Measurements from ENCODE around the gene TEX29.
A peak's percentile ranks its signal among the peaks of the same experiment; 100 is the strongest.

TEX29 gene

DNA sequence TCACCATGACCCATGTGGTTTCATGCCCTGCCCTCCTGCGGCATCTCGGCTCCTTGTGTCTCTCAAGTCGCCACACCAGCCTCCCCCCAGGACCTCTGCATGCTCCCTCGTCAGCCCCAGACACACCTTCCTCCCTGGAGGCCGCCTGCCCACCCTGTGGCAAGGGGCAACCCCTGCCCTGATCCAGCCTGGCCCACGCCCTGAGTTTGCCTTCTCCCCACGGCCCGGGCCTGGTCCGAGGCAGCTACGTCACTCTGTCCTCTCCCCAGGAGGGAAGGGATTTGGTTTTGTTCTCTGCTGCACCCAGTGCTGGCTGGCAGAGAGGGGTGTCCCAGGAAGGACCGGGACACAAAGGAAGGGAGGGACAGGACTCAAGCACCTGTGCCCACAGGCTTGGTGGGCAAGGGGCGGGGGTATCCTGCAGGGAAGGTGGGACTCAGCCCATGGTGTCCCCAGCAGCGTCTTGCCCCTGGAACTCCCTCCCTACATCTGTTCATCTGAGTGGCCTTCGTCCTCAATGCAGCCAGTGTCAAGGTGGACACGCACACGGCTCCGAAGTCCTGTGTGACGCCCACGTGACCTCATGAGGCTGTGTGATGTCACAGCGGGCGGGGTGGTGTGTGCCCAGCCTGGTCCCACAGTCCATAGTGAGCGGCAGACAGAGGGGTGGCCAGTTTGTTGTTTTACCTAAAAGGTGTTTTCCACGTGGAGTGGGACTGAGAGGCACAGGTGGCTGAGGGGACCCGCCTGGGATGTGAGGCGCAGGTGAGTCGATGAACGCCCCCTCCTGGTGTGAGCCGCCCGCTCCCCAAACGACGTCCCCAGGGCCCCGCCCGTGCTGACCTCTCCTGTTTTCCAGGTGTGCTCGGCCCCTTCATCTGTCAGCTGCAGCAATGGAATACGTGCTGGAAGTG is at the start of gene TEX29:
TSS of gene TEX29 (plus strand) at position 645 of the 914 bp plus-strand sequence. CDS start at position 894, 249 bp downstream.
- H3K9me3 ChIP-seq (ENCODE audit: control insufficient read depth, low read length): no peaks in the 10 kb centered on the region
- no peak within 1 kb of the TSS for H3K9ac ChIP-seq (ENCODE audit: low read length)
- no peak within 1 kb of the TSS for H3K4me3 ChIP-seq (ENCODE audit: low read length)
- H3K36me3 ChIP-seq (ENCODE audit: control insufficient read depth, insufficient read depth, low read length, severe bottlenecking): peaks cover 12% of the 10 kb centered on the region
- H3K4me1 ChIP-seq (ENCODE audit: control insufficient read depth, insufficient read depth, low read length): no peaks in the 10 kb centered on the region
- H3K27me3 ChIP-seq (replicated peaks; ENCODE audit: control insufficient read depth, insufficient read depth, low read length): peaks cover 16% of the 10 kb centered on the region
- no peak for DNase-seq (ENCODE audit: low read depth)

DNA sequence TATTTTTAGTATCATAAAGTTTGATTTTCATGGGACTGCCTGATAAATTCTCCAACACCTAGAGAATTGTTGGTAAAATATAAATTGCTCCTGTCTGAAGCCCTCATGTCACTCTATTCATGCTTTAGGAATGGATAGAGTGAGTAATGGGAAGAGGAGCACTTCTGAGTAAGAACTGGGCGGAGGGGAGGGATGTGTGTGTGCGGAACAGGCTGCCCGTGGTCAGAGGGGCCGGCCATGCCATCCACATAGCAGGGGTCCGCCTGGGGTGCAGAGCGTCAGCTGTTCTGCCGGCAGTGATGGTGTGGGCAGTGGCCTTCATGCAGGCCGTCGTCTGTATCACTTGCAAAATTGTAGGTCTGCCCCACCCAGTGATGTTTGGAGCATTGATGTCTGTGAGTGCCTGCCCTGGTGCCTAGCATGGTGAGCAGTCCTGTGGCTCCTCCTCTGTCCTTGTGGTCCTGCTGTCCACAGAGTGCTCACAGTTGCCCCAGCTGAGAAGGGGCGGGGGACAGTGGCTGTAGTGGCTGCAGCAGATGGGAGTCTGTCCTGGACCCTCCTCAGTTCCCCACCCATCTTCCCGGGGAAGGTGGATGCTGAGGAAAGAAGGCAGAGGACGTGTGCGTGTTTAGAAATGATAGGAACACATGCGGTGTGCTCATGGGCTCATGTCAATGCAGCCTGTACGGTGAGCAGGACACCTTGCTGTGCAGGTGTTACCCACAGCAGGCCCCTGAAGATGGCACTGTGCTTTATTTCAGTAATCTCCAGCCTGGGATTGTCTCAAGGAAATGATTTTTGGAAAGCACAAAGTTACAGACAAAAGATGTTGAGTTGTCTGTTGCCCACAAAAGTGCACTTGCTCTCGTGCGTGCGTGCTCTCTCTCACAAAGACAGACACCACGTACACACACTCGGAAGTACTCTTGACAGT is 49.4 kb upstream of the TEX29 start:
- Histone ChIP-seq H3K27me3 (replicated peaks; ENCODE audit: control insufficient read depth, insufficient read depth, low read length) (no peaks in the 10 kb centered on the region), H3K9me3 (ENCODE audit: control insufficient read depth, low read length) (no peaks in the 10 kb centered on the region), H3K36me3 (ENCODE audit: control insufficient read depth, insufficient read depth, low read length, severe bottlenecking) (peaks cover 64% of the 10 kb centered on the region), H3K4me3 (ENCODE audit: low read length) (no peak overlapping the region), H3K4me1 (ENCODE audit: control insufficient read depth, insufficient read depth, low read length) (peaks cover 18% of the 10 kb centered on the region), H3K9ac (ENCODE audit: low read length) (peak overlapping the region; percentile 35)
- peak; percentile 35 for DNase-seq (ENCODE audit: low read depth)

DNA sequence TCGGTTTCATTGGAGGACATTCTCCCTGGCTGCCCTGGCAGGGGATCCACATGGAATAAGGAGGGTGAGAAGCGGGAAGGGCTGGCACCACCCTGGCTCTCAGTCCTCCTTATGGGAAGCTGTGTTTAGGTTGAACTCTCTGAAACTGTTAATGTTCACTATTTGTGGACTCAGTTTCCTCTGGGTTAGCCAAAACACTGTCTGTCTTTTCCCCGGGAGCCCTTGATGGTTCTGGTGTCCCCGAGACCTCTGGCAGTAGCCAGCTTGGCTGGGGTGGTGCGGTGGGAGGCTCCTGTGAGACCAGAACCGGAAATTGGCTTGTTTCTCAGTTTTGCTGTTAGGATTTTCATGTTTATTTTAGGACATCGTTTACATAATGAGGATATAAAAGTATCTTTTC is 48.3 kb upstream of the TEX29 start:
- Histone ChIP-seq H3K27me3 (replicated peaks; ENCODE audit: control insufficient read depth, insufficient read depth, low read length) (no peaks in the 10 kb centered on the region), H3K4me1 (ENCODE audit: control insufficient read depth, insufficient read depth, low read length) (peaks cover 18% of the 10 kb centered on the region), H3K36me3 (ENCODE audit: control insufficient read depth, insufficient read depth, low read length, severe bottlenecking) (peaks cover 73% of the 10 kb centered on the region), H3K4me3 (ENCODE audit: low read length) (no peak overlapping the region), H3K9me3 (ENCODE audit: control insufficient read depth, low read length) (no peaks in the 10 kb centered on the region), H3K9ac (ENCODE audit: low read length) (no peak overlapping the region)
- no peak for DNase-seq (ENCODE audit: low read depth)

DNA sequence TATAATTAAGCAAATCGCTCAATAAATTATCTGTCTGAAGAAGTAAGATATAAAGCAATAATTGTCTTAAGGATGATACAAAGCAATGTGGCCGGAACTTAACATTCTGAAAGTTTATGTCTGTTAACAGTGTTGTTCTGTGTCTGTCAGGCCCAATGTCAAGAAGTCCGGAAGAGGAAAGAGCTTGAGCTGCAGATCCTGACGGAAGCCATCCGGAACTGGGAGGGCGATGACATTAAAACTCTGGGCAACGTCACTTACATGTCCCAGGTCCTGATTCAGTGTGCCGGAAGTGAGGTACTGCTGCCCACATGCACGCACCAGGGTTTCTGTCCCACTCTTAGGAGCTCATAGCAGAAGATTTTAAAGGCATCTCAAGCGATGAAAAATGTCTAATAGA is 45.1 kb upstream of the TEX29 start:
- H3K9me3 ChIP-seq (ENCODE audit: control insufficient read depth, low read length): no peaks in the 10 kb centered on the region
- no peak overlapping the region for H3K9ac ChIP-seq (ENCODE audit: low read length)
- H3K36me3 ChIP-seq (ENCODE audit: control insufficient read depth, insufficient read depth, low read length, severe bottlenecking): peaks cover 76% of the 10 kb centered on the region
- no peak for DNase-seq (ENCODE audit: low read depth)
- H3K27me3 ChIP-seq (replicated peaks; ENCODE audit: control insufficient read depth, insufficient read depth, low read length): no peaks in the 10 kb centered on the region
- peaks cover 6% of the 10 kb centered on the region for H3K4me1 ChIP-seq (ENCODE audit: control insufficient read depth, insufficient read depth, low read length)
- H3K4me3 ChIP-seq (ENCODE audit: low read length): no peak overlapping the region

DNA sequence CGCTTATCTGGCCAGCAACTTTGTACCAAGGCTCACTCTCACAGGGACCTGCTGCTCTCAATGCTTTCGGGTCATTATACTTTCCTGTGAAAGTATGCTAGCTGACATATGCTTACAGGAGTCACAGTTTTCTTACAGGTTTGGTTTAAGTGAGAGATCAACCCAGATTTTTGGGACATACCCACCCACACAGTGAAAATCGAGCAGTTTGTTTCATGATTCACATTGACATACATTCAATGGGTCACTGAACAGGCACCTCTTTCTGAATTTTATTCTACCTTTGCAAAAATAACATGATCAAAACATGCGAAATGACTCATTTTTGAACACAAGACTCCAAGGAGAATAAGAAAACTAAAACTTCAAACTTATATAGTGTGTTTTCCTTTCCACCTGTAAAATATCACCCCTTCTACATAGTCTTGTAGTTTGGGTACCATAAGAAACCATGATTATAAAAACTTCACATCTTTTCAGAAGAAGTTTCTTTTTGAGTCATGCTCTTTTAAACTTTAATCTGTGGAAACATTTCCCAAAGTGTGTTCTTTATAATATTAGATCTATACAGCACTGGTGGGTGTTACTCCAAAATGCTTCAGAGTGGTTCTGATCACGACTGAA is 44.3 kb upstream of the TEX29 start:
- H3K4me1 ChIP-seq (ENCODE audit: control insufficient read depth, insufficient read depth, low read length): no peaks in the 10 kb centered on the region
- H3K9ac ChIP-seq (ENCODE audit: low read length): no peak overlapping the region
- no peak for DNase-seq (ENCODE audit: low read depth)
- peaks cover 81% of the 10 kb centered on the region for H3K36me3 ChIP-seq (ENCODE audit: control insufficient read depth, insufficient read depth, low read length, severe bottlenecking)
- H3K27me3 ChIP-seq (replicated peaks; ENCODE audit: control insufficient read depth, insufficient read depth, low read length): no peaks in the 10 kb centered on the region
- no peak overlapping the region for H3K4me3 ChIP-seq (ENCODE audit: low read length)
- H3K9me3 ChIP-seq (ENCODE audit: control insufficient read depth, low read length): no peaks in the 10 kb centered on the region

DNA sequence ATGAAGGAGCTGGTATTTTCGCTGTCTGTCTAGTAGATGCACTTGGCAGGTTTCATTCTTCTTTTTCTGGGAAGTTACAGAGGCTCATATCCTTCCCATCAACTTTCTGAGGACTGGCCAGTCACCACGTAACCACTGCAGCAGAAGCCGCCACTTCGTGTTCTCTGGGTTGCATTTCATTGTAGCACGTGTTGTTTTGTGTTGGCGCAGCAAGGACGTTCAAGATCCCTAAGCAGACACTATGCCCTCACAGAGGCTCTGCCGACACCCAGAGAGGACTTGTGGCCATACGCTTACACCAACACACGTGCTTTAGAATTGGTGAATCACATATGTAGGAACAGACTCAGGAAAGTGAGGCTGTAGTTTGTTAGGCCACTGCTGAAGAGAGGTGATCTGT is 42.2 kb upstream of the TEX29 start:
- Histone ChIP-seq H3K36me3 (ENCODE audit: control insufficient read depth, insufficient read depth, low read length, severe bottlenecking) (peaks cover 92% of the 10 kb centered on the region), H3K27me3 (replicated peaks; ENCODE audit: control insufficient read depth, insufficient read depth, low read length) (no peaks in the 10 kb centered on the region), H3K9ac (ENCODE audit: low read length) (no peak overlapping the region)

DNA sequence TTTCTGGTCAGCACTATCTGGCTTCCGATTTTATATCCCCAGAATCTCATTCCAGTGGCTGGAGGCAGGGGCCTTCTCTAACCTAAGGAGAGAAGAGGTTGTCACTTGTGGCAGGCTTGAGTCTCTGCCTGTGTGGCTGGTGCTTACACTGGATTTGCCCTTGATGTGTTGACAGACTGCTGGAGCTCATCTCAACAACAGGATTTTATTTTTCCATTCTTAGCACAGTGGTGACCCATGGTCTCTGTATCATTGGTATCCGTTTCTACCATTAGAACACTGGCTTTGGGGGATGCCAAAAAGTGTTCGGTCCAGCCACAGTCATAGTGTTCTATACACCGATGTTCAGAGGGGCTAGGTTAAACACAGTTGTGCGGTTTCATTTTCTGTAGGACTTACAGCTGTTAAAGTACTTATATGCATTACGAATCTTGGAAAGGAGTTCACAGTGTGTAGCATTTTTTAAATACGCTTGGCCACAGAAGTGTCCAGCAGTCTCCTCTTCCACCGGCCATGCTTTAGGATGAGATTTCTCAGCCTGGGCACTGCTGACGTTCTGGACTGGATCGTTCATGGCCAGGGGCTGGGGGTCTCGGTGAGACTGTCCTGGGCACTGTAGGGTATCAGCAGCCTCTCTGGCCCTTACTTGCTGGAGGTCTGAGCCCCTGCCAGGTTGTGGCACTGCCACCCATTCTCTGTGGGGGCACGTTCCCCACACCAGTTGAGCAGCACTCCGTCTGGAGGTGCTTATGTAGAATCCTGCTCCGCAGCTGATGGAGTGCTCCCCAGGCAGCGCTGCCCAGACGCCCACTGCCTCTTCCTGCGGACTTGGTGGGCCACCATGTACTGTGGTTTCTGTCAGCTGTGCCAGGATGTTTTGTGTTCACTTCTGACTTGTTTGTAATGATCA is 41.4 kb upstream of the TEX29 start:
- peaks cover 7% of the 10 kb centered on the region for H3K4me1 ChIP-seq (ENCODE audit: control insufficient read depth, insufficient read depth, low read length)
- no peak overlapping the region for H3K9ac ChIP-seq (ENCODE audit: low read length)
- peaks cover 92% of the 10 kb centered on the region for H3K36me3 ChIP-seq (ENCODE audit: control insufficient read depth, insufficient read depth, low read length, severe bottlenecking)
- DNase-seq (ENCODE audit: low read depth): no peak
- no peak overlapping the region for H3K4me3 ChIP-seq (ENCODE audit: low read length)
- H3K9me3 ChIP-seq (ENCODE audit: control insufficient read depth, low read length): no peaks in the 10 kb centered on the region
- no peaks in the 10 kb centered on the region for H3K27me3 ChIP-seq (replicated peaks; ENCODE audit: control insufficient read depth, insufficient read depth, low read length)

More for the DNA sequence above, 42.2 kb upstream of the TEX29 start:
- no peak overlapping the region for H3K4me3 ChIP-seq (ENCODE audit: low read length)
- H3K9me3 ChIP-seq (ENCODE audit: control insufficient read depth, low read length): no peaks in the 10 kb centered on the region
- DNase-seq (ENCODE audit: low read depth): no peak
- H3K4me1 ChIP-seq (ENCODE audit: control insufficient read depth, insufficient read depth, low read length): peaks cover 7% of the 10 kb centered on the region

DNA sequence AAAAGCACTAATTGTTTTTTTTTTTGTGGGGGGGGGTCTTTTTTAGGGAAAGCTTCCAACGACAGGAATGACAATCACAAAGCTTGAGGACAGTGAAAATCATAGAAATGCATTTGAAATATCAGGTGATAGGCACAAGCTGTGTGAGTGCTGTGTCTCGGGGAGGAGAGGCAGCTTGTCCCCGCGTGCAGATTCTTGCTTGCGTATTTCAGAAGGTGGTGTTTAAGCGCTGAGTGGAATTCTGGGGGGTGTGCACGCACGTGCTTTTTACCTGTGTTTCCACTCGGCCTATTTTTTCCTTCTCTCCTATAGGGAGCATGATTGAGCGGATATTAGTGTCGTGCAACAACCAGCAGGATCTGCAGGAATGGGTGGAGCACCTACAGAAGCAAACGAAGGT is 40.2 kb upstream of the TEX29 start:
- no peak for DNase-seq (ENCODE audit: low read depth)
- H3K9ac ChIP-seq (ENCODE audit: low read length): no peak overlapping the region
- H3K27me3 ChIP-seq (replicated peaks; ENCODE audit: control insufficient read depth, insufficient read depth, low read length): no peaks in the 10 kb centered on the region
- H3K9me3 ChIP-seq (ENCODE audit: control insufficient read depth, low read length): no peaks in the 10 kb centered on the region
- peaks cover 92% of the 10 kb centered on the region for H3K36me3 ChIP-seq (ENCODE audit: control insufficient read depth, insufficient read depth, low read length, severe bottlenecking)
- peaks cover 7% of the 10 kb centered on the region for H3K4me1 ChIP-seq (ENCODE audit: control insufficient read depth, insufficient read depth, low read length)
- no peak overlapping the region for H3K4me3 ChIP-seq (ENCODE audit: low read length)

DNA sequence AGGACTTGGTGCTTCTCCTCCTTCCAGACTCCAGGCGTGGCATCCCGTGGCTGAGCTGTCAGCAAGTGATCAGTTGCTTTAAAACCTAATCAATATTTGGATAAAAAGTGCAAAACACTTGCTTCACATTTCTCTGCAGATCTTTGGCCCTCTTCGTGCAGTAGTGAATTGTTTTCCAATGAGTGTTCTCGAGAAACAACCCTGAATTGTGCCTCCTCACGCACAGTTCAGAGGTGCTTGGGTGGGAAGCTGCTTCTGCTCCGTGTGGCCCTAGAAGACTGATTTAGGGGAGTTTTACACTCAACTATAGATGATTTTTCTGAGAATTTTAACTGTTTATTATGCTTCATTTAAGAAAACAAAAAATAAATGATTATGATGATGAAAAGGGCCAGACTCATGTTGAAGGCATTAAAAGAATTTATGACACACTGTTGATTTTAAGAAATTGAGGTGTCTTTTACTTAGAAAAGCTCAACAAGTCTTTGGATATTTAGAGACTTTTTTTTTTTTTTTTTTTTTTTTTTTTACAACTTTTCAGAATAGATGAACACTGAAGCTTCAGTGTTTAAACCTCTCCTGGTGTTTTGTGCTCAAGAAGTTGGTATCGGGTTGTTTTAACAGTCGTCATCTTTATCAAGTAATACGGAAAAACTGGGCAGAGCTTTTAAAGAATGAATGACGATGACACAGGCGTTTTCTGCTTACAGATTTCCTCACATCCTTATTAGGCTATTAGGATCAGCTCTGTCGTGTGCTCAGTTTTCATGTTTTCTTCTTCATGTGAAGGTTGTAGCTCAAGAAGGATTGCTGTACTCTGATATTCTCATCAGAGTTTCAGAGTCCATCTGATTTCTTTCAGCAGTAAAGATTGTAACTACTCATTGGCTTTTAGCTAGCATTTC is 39.5 kb upstream of the TEX29 start:
- Histone ChIP-seq H3K27me3 (replicated peaks; ENCODE audit: control insufficient read depth, insufficient read depth, low read length) (no peaks in the 10 kb centered on the region), H3K9ac (ENCODE audit: low read length) (no peak overlapping the region), H3K36me3 (ENCODE audit: control insufficient read depth, insufficient read depth, low read length, severe bottlenecking) (peaks cover 92% of the 10 kb centered on the region), H3K4me3 (ENCODE audit: low read length) (no peak overlapping the region), H3K9me3 (ENCODE audit: control insufficient read depth, low read length) (no peaks in the 10 kb centered on the region), H3K4me1 (ENCODE audit: control insufficient read depth, insufficient read depth, low read length) (peaks cover 7% of the 10 kb centered on the region)
- peak; percentile 28 for DNase-seq (ENCODE audit: low read depth)

Measured in adipocyte (in vitro differentiated cells).